GM12875 (cell line): ENCODE measurements around the gene PLAAT2.
"Not testable (repeated sequence)": the region's sequence is repeated elsewhere in the genome, so short reads cannot be mapped to it uniquely, and the experiment has no call there.

Source experiments
- H3K4me3 ChIP-seq: one replicate; pipeline ENCODE4 v1.5.1; 2011; ENCODE audit warnings: low read depth, low read length, control low read depth
- CTCF ChIP-seq: IDR thresholded peaks from 2 replicates; pipeline ENCODE4 v1.5.1; 2011; ENCODE audit warnings: low read depth, mild to moderate bottlenecking, control low read depth, inconsistent platforms, low read length, moderate library complexity, borderline replicate concordance; ENCODE audit not compliant: insufficient read depth

PLAAT2 gene

GRCh38 chr11:63551889-63552266 is 11.3 kb downstream of the PLAAT2 start:
- TF ChIP-seq CTCF = no peak
- no peak overlapping the region for H3K4me3 ChIP-seq

- no peak for TF ChIP-seq CTCF
- no peak overlapping the region for H3K4me3 ChIP-seq
Measured at GRCh38 chr11:63551091-63551888, 11.9 kb downstream of the PLAAT2 start.

GRCh38 chr11:63550156-63550700 is 13.0 kb downstream of the PLAAT2 start:
- H3K4me3 ChIP-seq = not testable (repeated sequence)

- no peak for TF ChIP-seq CTCF
- H3K4me3 ChIP-seq = no peak overlapping the region
Measured at GRCh38 chr11:63549411-63549810, 13.8 kb downstream of the PLAAT2 start.

- no peak overlapping the region for H3K4me3 ChIP-seq
- no peak for TF ChIP-seq CTCF
Measured at GRCh38 chr11:63548178-63548577, 15.0 kb downstream of the PLAAT2 start.

GRCh38 chr11:63547061-63547460 is 16.1 kb downstream of the PLAAT2 start:
- H3K4me3 ChIP-seq = no peak overlapping the region
- TF ChIP-seq CTCF = no peak

GRCh38 chr11:63543711-63544110 is 19.5 kb downstream of the PLAAT2 start:
- no peak for TF ChIP-seq CTCF
- no peak overlapping the region for H3K4me3 ChIP-seq

- H3K4me3 ChIP-seq = not testable (repeated sequence)
Measured at GRCh38 chr11:63542506-63542905, 20.7 kb downstream of the PLAAT2 start.
